HCT116 (cell line): ENCODE data around the gene NEO1.

Experiments
- CEBPB ChIP-seq: IDR thresholded peaks from 2 replicates; pipeline ENCODE4 v1.6.1; 2012; ENCODE audit warnings: low read depth
- EGR1 ChIP-seq: IDR thresholded peaks from 2 replicates; pipeline ENCODE4 v1.6.1; 2012; ENCODE audit warnings: low read depth
- EZH2 ChIP-seq: fragments of 200-600 bp; sonication (generic); IDR thresholded peaks from 2 replicates; pipeline ENCODE4 v1.6.1; 2017; ENCODE audit warnings: antibody characterized with exemption, mixed run types
- EZH2phosphoT487 ChIP-seq: fragments of 200-600 bp; IDR thresholded peaks from 2 replicates; pipeline ENCODE4 v1.6.1; 2018; ENCODE audit warnings: antibody characterized with exemption, borderline replicate concordance
- JUND ChIP-seq: IDR thresholded peaks from 2 replicates; pipeline ENCODE4 v1.6.1; 2012
- POLR2A ChIP-seq: IDR thresholded peaks from 2 replicates; pipeline ENCODE4 v1.7.0; 2011; ENCODE audit warnings: borderline replicate concordance; ENCODE audit not compliant: insufficient read depth, insufficient read length; ENCODE audit errors: extremely low read depth
- POLR2AphosphoS5 ChIP-seq: IDR thresholded peaks from 2 replicates; pipeline ENCODE4 v1.6.1; 2011; ENCODE audit warnings: mild to moderate bottlenecking, low read depth, low read length, moderate library complexity
- SP1 ChIP-seq: IDR thresholded peaks from 2 replicates; pipeline ENCODE4 v1.6.1; 2012; ENCODE audit warnings: low read depth
- SRF ChIP-seq: IDR thresholded peaks from 2 replicates; pipeline ENCODE4 v1.6.1; 2012; ENCODE audit warnings: low read depth
- TCF7L2 ChIP-seq: IDR thresholded peaks from 2 replicates; pipeline ENCODE4 v1.7.0; 2011; ENCODE audit warnings: borderline replicate concordance, inconsistent platforms; ENCODE audit not compliant: insufficient read depth, insufficient read length; ENCODE audit errors: extremely low read depth
- TF ChIP-seq, protein P1 (sequence below): IDR thresholded peaks from 2 replicates; pipeline ENCODE4 v1.6.1; 2012
- TF ChIP-seq, protein P2 (sequence below), 3 experiments: fragments of 200-600 bp in 1 of 3; sonication (generic) in 1 of 3; IDR thresholded peaks in 2 of 3; conservative IDR thresholded peaks in 1 of 3; 2 replicates each; pipeline ENCODE4 v1.5.1; 2012 to 2017; ENCODE audit warnings: low read depth in 2 of 3, low read length in 2 of 3, antibody characterized with exemption in 1 of 3, borderline replicate concordance in 1 of 3, control low read depth in 1 of 3, mild to moderate bottlenecking in 1 of 3, mixed read lengths in 1 of 3, mixed run types in 1 of 3, moderate library complexity in 1 of 3; ENCODE audit not compliant: insufficient read depth in 1 of 3
- TF ChIP-seq, protein P3 (sequence below): IDR thresholded peaks from 2 replicates; pipeline ENCODE4 v1.6.1; 2012
- TF ChIP-seq, protein P4 (sequence below): IDR thresholded peaks from 2 replicates; pipeline ENCODE4 v1.6.1; 2012; ENCODE audit warnings: low read depth

DNA sequence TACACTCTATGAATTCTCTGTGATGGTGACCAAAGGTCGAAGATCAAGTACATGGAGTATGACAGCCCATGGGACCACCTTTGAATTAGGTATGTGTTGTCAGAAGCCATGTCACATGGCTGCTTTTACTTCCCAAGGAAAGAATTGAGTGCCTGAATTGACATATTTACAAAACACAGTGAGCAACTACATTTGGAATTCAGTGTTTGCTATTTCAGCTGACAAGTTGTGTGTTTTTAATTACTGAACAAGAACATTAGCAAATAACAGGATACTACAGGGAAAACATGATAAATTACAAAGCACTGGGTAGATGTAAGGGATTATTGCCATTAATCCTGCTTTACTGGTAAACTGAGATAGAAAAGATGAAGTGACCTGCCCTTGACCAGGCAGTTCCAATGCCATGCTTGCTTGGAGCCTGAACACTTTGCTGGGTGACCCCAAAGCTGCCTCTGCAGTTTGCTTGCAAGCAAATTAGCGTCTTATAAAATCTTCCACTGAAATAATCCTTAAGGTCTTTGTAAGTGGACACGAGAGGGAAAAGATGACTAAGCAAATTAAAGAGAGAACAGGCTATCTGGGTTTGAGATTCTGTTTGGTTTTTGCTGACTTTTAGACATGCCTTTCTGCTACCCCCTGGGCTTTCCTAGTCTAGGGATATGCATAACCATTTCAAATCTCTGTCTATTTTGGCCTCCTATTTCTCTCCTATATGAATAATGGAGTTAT is 218.3 kb downstream of the NEO1 start:
- no peak for TF ChIP-seq EZH2phosphoT487
- TF ChIP-seq, protein P1, sequence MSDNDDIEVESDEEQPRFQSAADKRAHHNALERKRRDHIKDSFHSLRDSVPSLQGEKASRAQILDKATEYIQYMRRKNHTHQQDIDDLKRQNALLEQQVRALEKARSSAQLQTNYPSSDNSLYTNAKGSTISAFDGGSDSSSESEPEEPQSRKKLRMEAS: no peak
- TF ChIP-seq, protein P2, sequence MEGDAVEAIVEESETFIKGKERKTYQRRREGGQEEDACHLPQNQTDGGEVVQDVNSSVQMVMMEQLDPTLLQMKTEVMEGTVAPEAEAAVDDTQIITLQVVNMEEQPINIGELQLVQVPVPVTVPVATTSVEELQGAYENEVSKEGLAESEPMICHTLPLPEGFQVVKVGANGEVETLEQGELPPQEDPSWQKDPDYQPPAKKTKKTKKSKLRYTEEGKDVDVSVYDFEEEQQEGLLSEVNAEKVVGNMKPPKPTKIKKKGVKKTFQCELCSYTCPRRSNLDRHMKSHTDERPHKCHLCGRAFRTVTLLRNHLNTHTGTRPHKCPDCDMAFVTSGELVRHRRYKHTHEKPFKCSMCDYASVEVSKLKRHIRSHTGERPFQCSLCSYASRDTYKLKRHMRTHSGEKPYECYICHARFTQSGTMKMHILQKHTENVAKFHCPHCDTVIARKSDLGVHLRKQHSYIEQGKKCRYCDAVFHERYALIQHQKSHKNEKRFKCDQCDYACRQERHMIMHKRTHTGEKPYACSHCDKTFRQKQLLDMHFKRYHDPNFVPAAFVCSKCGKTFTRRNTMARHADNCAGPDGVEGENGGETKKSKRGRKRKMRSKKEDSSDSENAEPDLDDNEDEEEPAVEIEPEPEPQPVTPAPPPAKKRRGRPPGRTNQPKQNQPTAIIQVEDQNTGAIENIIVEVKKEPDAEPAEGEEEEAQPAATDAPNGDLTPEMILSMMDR (IDR thresholded peaks at IDR 0.05 in 2 of 3, conservative IDR thresholded peaks at IDR 0.05 in 1 of 3; ENCODE audit: borderline replicate concordance in 1 of 3, insufficient read depth in 1 of 3, low read depth in 2 of 3, low read length in 2 of 3): no peak
- TF ChIP-seq TCF7L2: no peak
- no peak for TF ChIP-seq POLR2AphosphoS5
- no peak for TF ChIP-seq EZH2
- TF ChIP-seq, protein P3, sequence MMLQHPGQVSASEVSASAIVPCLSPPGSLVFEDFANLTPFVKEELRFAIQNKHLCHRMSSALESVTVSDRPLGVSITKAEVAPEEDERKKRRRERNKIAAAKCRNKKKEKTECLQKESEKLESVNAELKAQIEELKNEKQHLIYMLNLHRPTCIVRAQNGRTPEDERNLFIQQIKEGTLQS: no peak
- TF ChIP-seq CEBPB: no peak
- TF ChIP-seq POLR2A: no peak
- TF ChIP-seq SRF: no peak
- TF ChIP-seq, protein P4, sequence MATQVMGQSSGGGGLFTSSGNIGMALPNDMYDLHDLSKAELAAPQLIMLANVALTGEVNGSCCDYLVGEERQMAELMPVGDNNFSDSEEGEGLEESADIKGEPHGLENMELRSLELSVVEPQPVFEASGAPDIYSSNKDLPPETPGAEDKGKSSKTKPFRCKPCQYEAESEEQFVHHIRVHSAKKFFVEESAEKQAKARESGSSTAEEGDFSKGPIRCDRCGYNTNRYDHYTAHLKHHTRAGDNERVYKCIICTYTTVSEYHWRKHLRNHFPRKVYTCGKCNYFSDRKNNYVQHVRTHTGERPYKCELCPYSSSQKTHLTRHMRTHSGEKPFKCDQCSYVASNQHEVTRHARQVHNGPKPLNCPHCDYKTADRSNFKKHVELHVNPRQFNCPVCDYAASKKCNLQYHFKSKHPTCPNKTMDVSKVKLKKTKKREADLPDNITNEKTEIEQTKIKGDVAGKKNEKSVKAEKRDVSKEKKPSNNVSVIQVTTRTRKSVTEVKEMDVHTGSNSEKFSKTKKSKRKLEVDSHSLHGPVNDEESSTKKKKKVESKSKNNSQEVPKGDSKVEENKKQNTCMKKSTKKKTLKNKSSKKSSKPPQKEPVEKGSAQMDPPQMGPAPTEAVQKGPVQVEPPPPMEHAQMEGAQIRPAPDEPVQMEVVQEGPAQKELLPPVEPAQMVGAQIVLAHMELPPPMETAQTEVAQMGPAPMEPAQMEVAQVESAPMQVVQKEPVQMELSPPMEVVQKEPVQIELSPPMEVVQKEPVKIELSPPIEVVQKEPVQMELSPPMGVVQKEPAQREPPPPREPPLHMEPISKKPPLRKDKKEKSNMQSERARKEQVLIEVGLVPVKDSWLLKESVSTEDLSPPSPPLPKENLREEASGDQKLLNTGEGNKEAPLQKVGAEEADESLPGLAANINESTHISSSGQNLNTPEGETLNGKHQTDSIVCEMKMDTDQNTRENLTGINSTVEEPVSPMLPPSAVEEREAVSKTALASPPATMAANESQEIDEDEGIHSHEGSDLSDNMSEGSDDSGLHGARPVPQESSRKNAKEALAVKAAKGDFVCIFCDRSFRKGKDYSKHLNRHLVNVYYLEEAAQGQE: no peak
- no peak for TF ChIP-seq JUND
- TF ChIP-seq EGR1: no peak
- no peak for TF ChIP-seq SP1
